Dedifferentiated amniotic fluid mesenchymal stem cell (primary cell): ENCODE measurements around the gene IMPDH2.
"Not testable (repeated sequence)": the region's sequence is repeated elsewhere in the genome, so short reads cannot be mapped to it uniquely, and the experiment has no call there.

Experiments
- DNase-seq: peaks from one replicate; pipeline ENCODE4 v3.0.0-alpha.2; 2016; ENCODE audit errors: extremely low spot score

The IMPDH2 gene

GRCh38 chr3:49021213-49021812 lies 7.9 kb downstream of the IMPDH2 start:
- DNase-seq, result peak; percentile 96

- DNase-seq, result no peak
Observed at GRCh38 chr3:49020330-49021212, 8.6 kb downstream of the IMPDH2 start.

- no peak for DNase-seq
Observed at GRCh38 chr3:49019941-49020329, 9.3 kb downstream of the IMPDH2 start.

GRCh38 chr3:49018707-49019006 lies 10.5 kb downstream of the IMPDH2 start:
- DNase-seq, result no peak

GRCh38 chr3:49017971-49018706 lies 11.1 kb downstream of the IMPDH2 start, which contains the start of gene DALRD3:
Gene DALRD3 (minus strand): TSS chr3:49018580. CDS start chr3:49018564, 16 bp downstream.
- DNase-seq, result no peak

GRCh38 chr3:49017229-49017970 lies 11.8 kb downstream of the IMPDH2 start:
- DNase-seq, result no peak

- no peak for DNase-seq
Observed at GRCh38 chr3:49016414-49017228, 12.6 kb downstream of the IMPDH2 start.

- no peak for DNase-seq
Observed at GRCh38 chr3:49015765-49016164, 13.4 kb downstream of the IMPDH2 start.

- DNase-seq, result no peak
Observed at GRCh38 chr3:49015072-49015471, 14.1 kb downstream of the IMPDH2 start.

GRCh38 chr3:49013738-49014660 lies 15.2 kb downstream of the IMPDH2 start:
- no peak for DNase-seq

- DNase-seq, result no peak
Observed at GRCh38 chr3:49013113-49013737, 16.0 kb downstream of the IMPDH2 start.

GRCh38 chr3:49012441-49013017 lies 16.7 kb downstream of the IMPDH2 start:
- no peak for DNase-seq

GRCh38 chr3:49009396-49009795 lies 19.8 kb downstream of the IMPDH2 start:
- DNase-seq, result no peak

- DNase-seq, result not testable (repeated sequence)
Observed at GRCh38 chr3:49008627-49009026, 20.6 kb downstream of the IMPDH2 start.

GRCh38 chr3:49007771-49008528 lies 21.2 kb downstream of the IMPDH2 start:
- peak; percentile 76 for DNase-seq

GRCh38 chr3:49007068-49007770 lies 22.0 kb downstream of the IMPDH2 start, which contains the start of gene WDR6:
Gene WDR6 (plus strand): TSS chr3:49007391. CDS start chr3:49007432, 41 bp downstream.
- peak; percentile 91 for DNase-seq

GRCh38 chr3:49006408-49007067 lies 22.7 kb downstream of the IMPDH2 start:
- DNase-seq, result no peak
